ENCODE results near the gene STS.

Gene STS

GRCh38 chrX:7147413-7147977 lies at the start of gene STS:
Gene STS, plus strand, starts transcription at chrX:7147712. Its CDS starts 105,488 bp downstream, at chrX:7253200.
- no peak for TF ChIP-seq CTCF (IDR thresholded peaks at IDR 0.05; ENCODE audit: insufficient read depth, low read depth, low read length, missing control alignments)
- DNase-seq (ENCODE audit: low read depth): peak; percentile 55

GRCh38 chrX:7100022-7100421 lies 47.5 kb upstream of the STS start:
- TF ChIP-seq CTCF (IDR thresholded peaks at IDR 0.05; ENCODE audit: insufficient read depth, low read depth, low read length, missing control alignments): no peak
- H3K4me3 ChIP-seq (ENCODE audit: low read depth, low read length): no peak overlapping the region

More at GRCh38 chrX:7147413-7147977, at the start of gene STS:
- H3K4me3 ChIP-seq (ENCODE audit: low read depth, low read length): peak within 1 kb of the TSS; percentile 94

GRCh38 chrX:7102119-7102518 lies 45.4 kb upstream of the STS start:
- no peak for TF ChIP-seq CTCF (IDR thresholded peaks at IDR 0.05; ENCODE audit: insufficient read depth, low read depth, low read length, missing control alignments)
- no peak overlapping the region for H3K4me3 ChIP-seq (ENCODE audit: low read depth, low read length)
- no peak for DNase-seq (ENCODE audit: low read depth)

More at GRCh38 chrX:7100022-7100421, 47.5 kb upstream of the STS start:
- no peak for DNase-seq (ENCODE audit: low read depth)

- no peak for DNase-seq (ENCODE audit: low read depth)
- no peak for TF ChIP-seq CTCF (IDR thresholded peaks at IDR 0.05; ENCODE audit: insufficient read depth, low read depth, low read length, missing control alignments)
- H3K4me3 ChIP-seq (ENCODE audit: low read depth, low read length): no peak overlapping the region
These were observed 40.9 kb upstream of the STS start for GRCh38 chrX:7106649-7107048.

GRCh38 chrX:7108030-7108429 lies 39.5 kb upstream of the STS start:
- TF ChIP-seq CTCF (IDR thresholded peaks at IDR 0.05; ENCODE audit: insufficient read depth, low read depth, low read length, missing control alignments): no peak
- no peak overlapping the region for H3K4me3 ChIP-seq (ENCODE audit: low read depth, low read length)
- DNase-seq (ENCODE audit: low read depth): no peak

GRCh38 chrX:7109049-7109531 lies 38.4 kb upstream of the STS start:
- DNase-seq (ENCODE audit: low read depth): no peak
- TF ChIP-seq CTCF (IDR thresholded peaks at IDR 0.05; ENCODE audit: insufficient read depth, low read depth, low read length, missing control alignments): no peak

More at GRCh38 chrX:7109049-7109531, 38.4 kb upstream of the STS start:
- no peak overlapping the region for H3K4me3 ChIP-seq (ENCODE audit: low read depth, low read length)

Measured in GM12865 (cell line).